HepG2 (cell line): Measurements from ENCODE around the gene HBB.

ENCODE experiments used
- HNRNPK ChIP-seq: fragments of 200-400 bp; formaldehyde crosslinking; IDR thresholded peaks from 2 replicates; pipeline ENCODE4 v1.6.1; 2018; ENCODE audit warnings: low read length, low read depth, moderate library complexity, mild to moderate bottlenecking; ENCODE audit not compliant: poor library complexity, severe bottlenecking
- JUN ChIP-seq: sonication (generic); formaldehyde crosslinking; IDR thresholded peaks from 2 replicates; pipeline ENCODE4 v1.4.0; 2020; ENCODE audit warnings: mild to moderate bottlenecking, missing genetic modification reagents
- JUND ChIP-seq: sonication (generic); formaldehyde crosslinking; IDR thresholded peaks from 2 replicates; pipeline ENCODE4 v1.8.0; 2022; ENCODE audit warnings: mild to moderate bottlenecking, missing genetic modification reagents
- NFE2 ChIP-seq: sonication (generic); formaldehyde crosslinking; IDR thresholded peaks from 2 replicates; pipeline ENCODE4 v1.4.0; 2020; ENCODE audit warnings: missing genetic modification reagents
- NFE2L1 ChIP-seq: sonication (generic); formaldehyde crosslinking; IDR thresholded peaks from 2 replicates; pipeline ENCODE4 v1.4.0; 2020; ENCODE audit warnings: missing genetic modification reagents, mild to moderate bottlenecking, borderline replicate concordance
- RELA ChIP-seq: sonication (generic); formaldehyde crosslinking; IDR thresholded peaks from 2 replicates; pipeline ENCODE4 v1.4.0; 2020; ENCODE audit warnings: missing genetic modification reagents
- SIN3A ChIP-seq: IDR thresholded peaks from 2 replicates; pipeline ENCODE4 v1.6.1; 2011; ENCODE audit warnings: low read depth, mild to moderate bottlenecking, control low read depth, low read length, borderline replicate concordance
- TARDBP ChIP-seq: sonication (generic); formaldehyde crosslinking; IDR thresholded peaks from 2 replicates; pipeline ENCODE4 v1.8.0; 2022; ENCODE audit warnings: mild to moderate bottlenecking, missing genetic modification reagents
- TBX2 ChIP-seq: sonication (generic); formaldehyde crosslinking; IDR thresholded peaks from 2 replicates; pipeline ENCODE4 v1.5.0; 2020; ENCODE audit warnings: missing genetic modification reagents, mild to moderate bottlenecking, borderline replicate concordance
- ZNF441 ChIP-seq: sonication (generic); formaldehyde crosslinking; IDR thresholded peaks from 2 replicates; pipeline ENCODE4 v1.7.0; 2021; ENCODE audit warnings: missing genetic modification reagents, borderline replicate concordance
- ZNF780A ChIP-seq: sonication (generic); formaldehyde crosslinking; IDR thresholded peaks from 2 replicates; pipeline ENCODE4 v1.8.0; 2022; ENCODE audit warnings: mild to moderate bottlenecking, missing genetic modification reagents, moderate library complexity
- TF ChIP-seq, protein P1 (sequence below): sonication (generic); formaldehyde crosslinking; IDR thresholded peaks from 2 replicates; pipeline ENCODE4 v1.5.0; 2020; ENCODE audit warnings: mild to moderate bottlenecking, missing genetic modification reagents, moderate library complexity
- TF ChIP-seq, protein P2 (sequence below), 2 experiments: IDR thresholded peaks; 2 replicates each; pipeline ENCODE4 v1.6.1; 2011 to 2012; ENCODE audit warnings: low read length in 2 of 2, borderline replicate concordance in 1 of 2, low read depth in 1 of 2, mild to moderate bottlenecking in 1 of 2, moderate library complexity in 1 of 2

DNA sequence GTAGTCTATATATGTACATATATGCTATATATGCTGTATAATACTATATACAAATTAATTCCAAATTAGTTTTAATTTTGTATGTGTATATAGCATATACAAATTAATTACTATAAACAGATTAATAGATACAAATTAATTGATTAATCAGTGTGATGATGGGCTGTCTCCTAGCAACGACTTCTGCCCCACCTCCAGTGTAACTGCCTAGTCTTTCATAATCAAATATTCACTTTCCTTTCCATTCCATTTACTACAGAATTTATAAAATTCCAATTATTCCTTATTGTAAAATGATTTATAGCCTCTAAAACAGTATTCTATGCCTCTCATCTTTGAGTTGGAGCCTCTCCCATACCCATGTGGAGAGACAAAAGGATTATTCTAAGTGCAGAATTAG, 6.4 kb upstream of the HBB start:
- TF ChIP-seq HNRNPK (no peak), RELA (CRISPR knock-in tag) (no peak), JUN (CRISPR knock-in tag) (no peak), TARDBP (CRISPR knock-in tag) (no peak), ZNF441 (CRISPR knock-in tag) (no peak), NFE2 (CRISPR knock-in tag) (no peak), ZNF780A (no peak), JUND (CRISPR knock-in tag) (no peak), NFE2L1 (no peak), TBX2 (CRISPR knock-in tag) (no peak), SIN3A (no peak)
- TF ChIP-seq, protein P1, sequence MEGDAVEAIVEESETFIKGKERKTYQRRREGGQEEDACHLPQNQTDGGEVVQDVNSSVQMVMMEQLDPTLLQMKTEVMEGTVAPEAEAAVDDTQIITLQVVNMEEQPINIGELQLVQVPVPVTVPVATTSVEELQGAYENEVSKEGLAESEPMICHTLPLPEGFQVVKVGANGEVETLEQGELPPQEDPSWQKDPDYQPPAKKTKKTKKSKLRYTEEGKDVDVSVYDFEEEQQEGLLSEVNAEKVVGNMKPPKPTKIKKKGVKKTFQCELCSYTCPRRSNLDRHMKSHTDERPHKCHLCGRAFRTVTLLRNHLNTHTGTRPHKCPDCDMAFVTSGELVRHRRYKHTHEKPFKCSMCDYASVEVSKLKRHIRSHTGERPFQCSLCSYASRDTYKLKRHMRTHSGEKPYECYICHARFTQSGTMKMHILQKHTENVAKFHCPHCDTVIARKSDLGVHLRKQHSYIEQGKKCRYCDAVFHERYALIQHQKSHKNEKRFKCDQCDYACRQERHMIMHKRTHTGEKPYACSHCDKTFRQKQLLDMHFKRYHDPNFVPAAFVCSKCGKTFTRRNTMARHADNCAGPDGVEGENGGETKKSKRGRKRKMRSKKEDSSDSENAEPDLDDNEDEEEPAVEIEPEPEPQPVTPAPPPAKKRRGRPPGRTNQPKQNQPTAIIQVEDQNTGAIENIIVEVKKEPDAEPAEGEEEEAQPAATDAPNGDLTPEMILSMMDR (CRISPR knock-in tag) = no peak
- TF ChIP-seq, protein P2, sequence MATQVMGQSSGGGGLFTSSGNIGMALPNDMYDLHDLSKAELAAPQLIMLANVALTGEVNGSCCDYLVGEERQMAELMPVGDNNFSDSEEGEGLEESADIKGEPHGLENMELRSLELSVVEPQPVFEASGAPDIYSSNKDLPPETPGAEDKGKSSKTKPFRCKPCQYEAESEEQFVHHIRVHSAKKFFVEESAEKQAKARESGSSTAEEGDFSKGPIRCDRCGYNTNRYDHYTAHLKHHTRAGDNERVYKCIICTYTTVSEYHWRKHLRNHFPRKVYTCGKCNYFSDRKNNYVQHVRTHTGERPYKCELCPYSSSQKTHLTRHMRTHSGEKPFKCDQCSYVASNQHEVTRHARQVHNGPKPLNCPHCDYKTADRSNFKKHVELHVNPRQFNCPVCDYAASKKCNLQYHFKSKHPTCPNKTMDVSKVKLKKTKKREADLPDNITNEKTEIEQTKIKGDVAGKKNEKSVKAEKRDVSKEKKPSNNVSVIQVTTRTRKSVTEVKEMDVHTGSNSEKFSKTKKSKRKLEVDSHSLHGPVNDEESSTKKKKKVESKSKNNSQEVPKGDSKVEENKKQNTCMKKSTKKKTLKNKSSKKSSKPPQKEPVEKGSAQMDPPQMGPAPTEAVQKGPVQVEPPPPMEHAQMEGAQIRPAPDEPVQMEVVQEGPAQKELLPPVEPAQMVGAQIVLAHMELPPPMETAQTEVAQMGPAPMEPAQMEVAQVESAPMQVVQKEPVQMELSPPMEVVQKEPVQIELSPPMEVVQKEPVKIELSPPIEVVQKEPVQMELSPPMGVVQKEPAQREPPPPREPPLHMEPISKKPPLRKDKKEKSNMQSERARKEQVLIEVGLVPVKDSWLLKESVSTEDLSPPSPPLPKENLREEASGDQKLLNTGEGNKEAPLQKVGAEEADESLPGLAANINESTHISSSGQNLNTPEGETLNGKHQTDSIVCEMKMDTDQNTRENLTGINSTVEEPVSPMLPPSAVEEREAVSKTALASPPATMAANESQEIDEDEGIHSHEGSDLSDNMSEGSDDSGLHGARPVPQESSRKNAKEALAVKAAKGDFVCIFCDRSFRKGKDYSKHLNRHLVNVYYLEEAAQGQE (IDR thresholded peaks at IDR 0.05; ENCODE audit: borderline replicate concordance in 1 of 2, low read depth in 1 of 2, low read length in 2 of 2) = no peak
